Mesothelial cell of epicardium (in vitro differentiated cells): ENCODE results near the gene ADAMTSL5. TPM values are rescaled to one million over a fixed set of nuclear protein-coding genes. Genes with fewer than 3 reads are reported as not detected.
"Not testable (repeated sequence)": the region's sequence is repeated elsewhere in the genome, so short reads cannot be mapped to it uniquely, and the experiment has no call there.

Source experiments
- DNase-seq, 2 experiments: peaks; one replicate each; pipeline ENCODE4 v3.0.0; 2021; ENCODE audit warnings: low spot score in 2 of 2; ENCODE audit not compliant: unreplicated experiment in 2 of 2
- H3K27ac Mint-ChIP-seq: 2 replicates; pipeline ENCODE4 v1.8.0; 2021; ENCODE audit warnings: mixed read lengths
- H3K27me3 Mint-ChIP-seq: 2 replicates; pipeline ENCODE4 v1.8.0; 2021; ENCODE audit warnings: low read depth, mixed read lengths
- H3K36me3 Mint-ChIP-seq: 2 replicates; pipeline ENCODE4 v1.8.0; 2021; ENCODE audit warnings: mixed read lengths
- H3K4me1 Mint-ChIP-seq: 2 replicates; pipeline ENCODE4 v1.8.0; 2021; ENCODE audit warnings: mixed read lengths
- H3K4me3 Mint-ChIP-seq: 2 replicates; pipeline ENCODE4 v1.8.0; 2021; ENCODE audit warnings: mild to moderate bottlenecking, moderate library complexity, mixed read lengths
- H3K9me3 Mint-ChIP-seq: 2 replicates; pipeline ENCODE4 v1.8.0; 2021; ENCODE audit warnings: mixed read lengths
- total RNA-seq: library from RNA; stranded (reverse); gene quantifications from 3 replicates; pipeline ENCODE4 v1.2.1, GENCODE V29; 2021
- TF ChIP-seq, protein P1 (sequence below): fragments of 200-600 bp; sonication (generic); IDR thresholded peaks from one replicate; pipeline ENCODE4 v1.5.0; 2021; ENCODE audit warnings: antibody characterized with exemption; ENCODE audit not compliant: unreplicated experiment

The ADAMTSL5 gene
- total RNA-seq, 1 donor from 2014 or later, result 4.6 TPM

GRCh38 chr19:1523412-1524286 lies 10.8 kb upstream of the ADAMTSL5 start, which contains the start of gene PLK5:
PLK5 (plus strand) TSS chr19:1524077; CDS start chr19:1526997, 2,920 bp downstream.
- Mint-ChIP-seq H3K27me3 (peaks cover 71% of the 10 kb centered on the region), H3K27ac (no peak within 1 kb of the TSS), H3K36me3 (no peaks in the 10 kb centered on the region), H3K9me3 (no peaks in the 10 kb centered on the region), H3K4me3 (peak within 1 kb of the TSS; percentile 56), H3K4me1 (peaks cover 4% of the 10 kb centered on the region)
- TF ChIP-seq, protein P1, sequence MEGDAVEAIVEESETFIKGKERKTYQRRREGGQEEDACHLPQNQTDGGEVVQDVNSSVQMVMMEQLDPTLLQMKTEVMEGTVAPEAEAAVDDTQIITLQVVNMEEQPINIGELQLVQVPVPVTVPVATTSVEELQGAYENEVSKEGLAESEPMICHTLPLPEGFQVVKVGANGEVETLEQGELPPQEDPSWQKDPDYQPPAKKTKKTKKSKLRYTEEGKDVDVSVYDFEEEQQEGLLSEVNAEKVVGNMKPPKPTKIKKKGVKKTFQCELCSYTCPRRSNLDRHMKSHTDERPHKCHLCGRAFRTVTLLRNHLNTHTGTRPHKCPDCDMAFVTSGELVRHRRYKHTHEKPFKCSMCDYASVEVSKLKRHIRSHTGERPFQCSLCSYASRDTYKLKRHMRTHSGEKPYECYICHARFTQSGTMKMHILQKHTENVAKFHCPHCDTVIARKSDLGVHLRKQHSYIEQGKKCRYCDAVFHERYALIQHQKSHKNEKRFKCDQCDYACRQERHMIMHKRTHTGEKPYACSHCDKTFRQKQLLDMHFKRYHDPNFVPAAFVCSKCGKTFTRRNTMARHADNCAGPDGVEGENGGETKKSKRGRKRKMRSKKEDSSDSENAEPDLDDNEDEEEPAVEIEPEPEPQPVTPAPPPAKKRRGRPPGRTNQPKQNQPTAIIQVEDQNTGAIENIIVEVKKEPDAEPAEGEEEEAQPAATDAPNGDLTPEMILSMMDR, result no peak
- peak in 1 of 2 experiments; percentile 61 for DNase-seq

- no peak for DNase-seq
- Mint-ChIP-seq H3K36me3 (no peaks in the 10 kb centered on the region), H3K9me3 (no peaks in the 10 kb centered on the region), H3K4me1 (peaks cover 4% of the 10 kb centered on the region), H3K27me3 (peaks cover 76% of the 10 kb centered on the region), H3K27ac (no peak overlapping the region), H3K4me3 (no peak overlapping the region)
- TF ChIP-seq, protein P1, result no peak
Measured at GRCh38 chr19:1522838-1523237, 10.0 kb upstream of the ADAMTSL5 start.

- Mint-ChIP-seq H3K4me3 (no peak overlapping the region), H3K27ac (no peak overlapping the region), H3K4me1 (peaks cover 4% of the 10 kb centered on the region), H3K27me3 (peaks cover 70% of the 10 kb centered on the region), H3K9me3 (no peaks in the 10 kb centered on the region), H3K36me3 (no peaks in the 10 kb centered on the region)
- TF ChIP-seq, protein P1, result no peak
- DNase-seq, result no peak
Measured at GRCh38 chr19:1522061-1522460, 9.2 kb upstream of the ADAMTSL5 start.

GRCh38 chr19:1521636-1522035 lies 8.8 kb upstream of the ADAMTSL5 start:
- Mint-ChIP-seq H3K27me3 (peaks cover 71% of the 10 kb centered on the region), H3K9me3 (no peaks in the 10 kb centered on the region), H3K4me1 (peaks cover 4% of the 10 kb centered on the region), H3K36me3 (no peaks in the 10 kb centered on the region), H3K27ac (no peak overlapping the region), H3K4me3 (no peak overlapping the region)
- DNase-seq, result no peak
- TF ChIP-seq, protein P1, result no peak

GRCh38 chr19:1520203-1520780 lies 7.5 kb upstream of the ADAMTSL5 start:
- TF ChIP-seq, protein P1, result no peak
- Mint-ChIP-seq H3K9me3 (no peaks in the 10 kb centered on the region), H3K4me3 (no peak overlapping the region), H3K27ac (no peak overlapping the region), H3K27me3 (peaks cover 69% of the 10 kb centered on the region), H3K36me3 (no peaks in the 10 kb centered on the region), H3K4me1 (peaks cover 4% of the 10 kb centered on the region)
- no peak for DNase-seq

DNA sequence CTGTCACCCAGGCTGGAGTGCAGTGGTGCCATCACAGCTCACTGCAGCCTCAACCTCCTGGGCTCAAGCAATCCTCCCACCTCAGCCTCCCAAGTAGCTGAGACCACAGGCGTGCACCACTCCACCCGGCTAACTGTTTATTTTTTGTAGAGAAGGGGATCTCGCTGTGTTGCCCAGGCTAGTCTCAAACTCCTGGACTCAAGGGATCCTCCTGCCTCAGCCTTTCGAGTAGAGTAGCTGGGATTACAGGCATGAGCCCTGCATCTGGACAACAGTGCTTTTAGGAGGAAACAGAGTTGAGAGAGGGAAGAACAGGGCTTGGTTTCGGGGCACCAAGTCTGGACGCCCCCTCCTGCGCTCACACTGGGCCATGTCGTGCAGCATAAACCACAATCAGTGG lies 7.0 kb upstream of the ADAMTSL5 start:
- not testable (repeated sequence) for H3K9me3 Mint-ChIP-seq, H3K4me3 Mint-ChIP-seq, DNase-seq, H3K4me1 Mint-ChIP-seq, H3K27ac Mint-ChIP-seq, H3K36me3 Mint-ChIP-seq
- peaks cover 69% of the 10 kb centered on the region for H3K27me3 Mint-ChIP-seq
